Natural killer cell treated with Interleukin-12 subunit alpha and Interleukin-12 subunit beta and Interleukin-15 and Interleukin-18, amount 100 ng/mL, for 72 hours (primary cell): ENCODE data around the gene LRWD1. TPM values are rescaled to one million over a fixed set of nuclear protein-coding genes. Genes with fewer than 3 reads are reported as not detected.
"Not testable (repeated sequence)": the region's sequence is repeated elsewhere in the genome, so short reads cannot be mapped to it uniquely, and the experiment has no call there.

Experiments
- ATAC-seq, 2 donors: fragments of 150-1000 bp; cut with Tn5 transposase in 1 of 2; sonication (Bioruptor Pico), chemical (Tn5 transposase) in 1 of 2; 2 replicates each; pipeline ENCODE4 v1.10.0; 2021
- DNase-seq: peaks from one replicate; pipeline ENCODE4 v3.0.0; 2022; ENCODE audit warnings: low spot score
- H3K27ac Mint-ChIP-seq, 2 donors: 1 replicate in 1 of 2; 2 replicates in 1 of 2; pipeline ENCODE4 v1.8.0; 2022; ENCODE audit warnings: mixed read lengths in 2 of 2, mild to moderate bottlenecking in 1 of 2, moderate library complexity in 1 of 2
- H3K27me3 Mint-ChIP-seq, 2 donors: 1 replicate in 1 of 2; 2 replicates in 1 of 2; pipeline ENCODE4 v1.8.0; 2022; ENCODE audit warnings: mixed read lengths in 2 of 2
- H3K36me3 Mint-ChIP-seq: one replicate; pipeline ENCODE4 v1.8.0; 2022; ENCODE audit warnings: mixed read lengths
- H3K4me1 Mint-ChIP-seq, 2 donors: 1 replicate in 1 of 2; 2 replicates in 1 of 2; pipeline ENCODE4 v1.8.0; 2022; ENCODE audit warnings: low read depth in 2 of 2, mixed read lengths in 2 of 2, mild to moderate bottlenecking in 1 of 2
- H3K4me3 Mint-ChIP-seq: one replicate; pipeline ENCODE4 v1.8.0; 2022; ENCODE audit warnings: mixed read lengths
- H3K9me3 Mint-ChIP-seq: 2 replicates; pipeline ENCODE4 v1.8.0; 2022; ENCODE audit warnings: mixed read lengths
- total RNA-seq, 2 donors: library from RNA; stranded (reverse); gene quantifications; one replicate each; pipeline ENCODE4 v1.2.3, GENCODE V29; 2022

LRWD1 gene
- total RNA-seq, 2 donors from 2014 or later: 22.9 to 44.2 TPM

- not testable (repeated sequence) for H3K4me1 Mint-ChIP-seq, H3K9me3 Mint-ChIP-seq, H3K36me3 Mint-ChIP-seq, H3K4me3 Mint-ChIP-seq, H3K27me3 Mint-ChIP-seq, H3K27ac Mint-ChIP-seq, DNase-seq
- peak; percentile 47 to 68 for ATAC-seq
Observed at GRCh38 chr7:102511860-102512522, 47.2 kb downstream of the LRWD1 start.

GRCh38 chr7:102512642-102513221 is 47.9 kb downstream of the LRWD1 start:
- DNase-seq, H3K9me3 Mint-ChIP-seq, H3K4me3 Mint-ChIP-seq, H3K27me3 Mint-ChIP-seq, ATAC-seq, H3K4me1 Mint-ChIP-seq, H3K27ac Mint-ChIP-seq, H3K36me3 Mint-ChIP-seq: not testable (repeated sequence)

- not testable (repeated sequence) for H3K27me3 Mint-ChIP-seq, H3K36me3 Mint-ChIP-seq, H3K4me3 Mint-ChIP-seq, ATAC-seq, H3K4me1 Mint-ChIP-seq, DNase-seq, H3K27ac Mint-ChIP-seq, H3K9me3 Mint-ChIP-seq
Observed at GRCh38 chr7:102514881-102515721, 50.3 kb downstream of the LRWD1 start.

GRCh38 chr7:102515889-102516288 is 51.1 kb downstream of the LRWD1 start:
- H3K4me3 Mint-ChIP-seq, H3K27me3 Mint-ChIP-seq, H3K9me3 Mint-ChIP-seq, H3K36me3 Mint-ChIP-seq, H3K27ac Mint-ChIP-seq, DNase-seq, ATAC-seq, H3K4me1 Mint-ChIP-seq: not testable (repeated sequence)

- not testable (repeated sequence) for H3K4me3 Mint-ChIP-seq, H3K27ac Mint-ChIP-seq, H3K9me3 Mint-ChIP-seq, H3K36me3 Mint-ChIP-seq, H3K27me3 Mint-ChIP-seq, ATAC-seq, DNase-seq, H3K4me1 Mint-ChIP-seq
Observed at GRCh38 chr7:102516951-102517350, 52.2 kb downstream of the LRWD1 start.

- DNase-seq, H3K36me3 Mint-ChIP-seq, H3K9me3 Mint-ChIP-seq, H3K27ac Mint-ChIP-seq, H3K27me3 Mint-ChIP-seq, H3K4me1 Mint-ChIP-seq: not testable (repeated sequence)
- ATAC-seq: peak; percentile 99 to 100
- H3K4me3 Mint-ChIP-seq: peak within 1 kb of the TSS; percentile 44
Observed at GRCh38 chr7:102517550-102518147, 52.9 kb downstream of the LRWD1 start, which contains the start of gene RASA4B. TSS of gene RASA4B (minus strand) at chr7:102517777. CDS start at chr7:102517710, 67 bp downstream.

GRCh38 chr7:102520797-102521196 is 56.0 kb downstream of the LRWD1 start:
- H3K27me3 Mint-ChIP-seq, H3K4me1 Mint-ChIP-seq, H3K4me3 Mint-ChIP-seq, ATAC-seq, DNase-seq, H3K27ac Mint-ChIP-seq, H3K9me3 Mint-ChIP-seq, H3K36me3 Mint-ChIP-seq: not testable (repeated sequence)

Other genes starting within 250 kb of the LRWD1 start
- gene SH2B2, start 178.1 kb upstream of the LRWD1 start, total RNA-seq: 1 to 10 TPM; 2.4 to 4.9 TPM
- gene SPDYE6, start 108.5 kb upstream of the LRWD1 start, total RNA-seq: not detected
- gene PRKRIP1, start 68.6 kb upstream of the LRWD1 start, total RNA-seq: 10 to 100 TPM; 26.7 to 39.5 TPM
- 10 to 100 TPM; 56.5 to 70.4 TPM for gene ORAI2, start 31.4 kb upstream of the LRWD1 start, total RNA-seq
- gene ALKBH4, start 121 bp upstream of the LRWD1 start, total RNA-seq: 10 to 100 TPM in 1 of 2 donors, 1 to 10 TPM in 1; 7.8 to 19.3 TPM
- 10 to 100 TPM; 56.9 to 57.6 TPM for gene POLR2J, start 13.9 kb downstream of the LRWD1 start, total RNA-seq
- gene RASA4B, start 52.8 kb downstream of the LRWD1 start, total RNA-seq: 10 to 100 TPM in 1 of 2 donors, under 1 TPM in 1; 0.48 to 23.4 TPM
- gene UPK3BL2, start 78.7 kb downstream of the LRWD1 start, total RNA-seq: 100 to 1,000 TPM in 1 of 2 donors, 10 to 100 TPM in 1; 26.2 to 105 TPM
- gene SPDYE2, start 86.2 kb downstream of the LRWD1 start, total RNA-seq: under 1 TPM in 1 of 2 donors, not detected in 1; 0.53 TPM
- gene POLR2J3, start 107.6 kb downstream of the LRWD1 start, total RNA-seq: 100 to 1,000 TPM in 1 of 2 donors, 10 to 100 TPM in 1; 54.0 to 155 TPM
- 10 to 100 TPM in 1 of 2 donors, 1 to 10 TPM in 1; 7.9 to 24.0 TPM for gene RASA4, start 151.8 kb downstream of the LRWD1 start, total RNA-seq
- 10 to 100 TPM; 28.8 to 63.3 TPM for gene UPK3BL1, start 177.8 kb downstream of the LRWD1 start, total RNA-seq
- gene SPDYE2B, start 185.3 kb downstream of the LRWD1 start, total RNA-seq: not detected
- 10 to 100 TPM; 17.7 to 72.2 TPM for gene POLR2J2, start 206.7 kb downstream of the LRWD1 start, total RNA-seq